IPS DF 4.7 (cell line): ENCODE measurements around the gene LCN10.
"Not testable (repeated sequence)": the region's sequence is repeated elsewhere in the genome, so short reads cannot be mapped to it uniquely, and the experiment has no call there.

ENCODE experiments used
- DNase-seq: peaks from one replicate; pipeline ENCODE4 v3.0.0-alpha.2; 2013; ENCODE audit warnings: low spot score; ENCODE audit errors: extremely low read depth

The LCN10 gene

DNA sequence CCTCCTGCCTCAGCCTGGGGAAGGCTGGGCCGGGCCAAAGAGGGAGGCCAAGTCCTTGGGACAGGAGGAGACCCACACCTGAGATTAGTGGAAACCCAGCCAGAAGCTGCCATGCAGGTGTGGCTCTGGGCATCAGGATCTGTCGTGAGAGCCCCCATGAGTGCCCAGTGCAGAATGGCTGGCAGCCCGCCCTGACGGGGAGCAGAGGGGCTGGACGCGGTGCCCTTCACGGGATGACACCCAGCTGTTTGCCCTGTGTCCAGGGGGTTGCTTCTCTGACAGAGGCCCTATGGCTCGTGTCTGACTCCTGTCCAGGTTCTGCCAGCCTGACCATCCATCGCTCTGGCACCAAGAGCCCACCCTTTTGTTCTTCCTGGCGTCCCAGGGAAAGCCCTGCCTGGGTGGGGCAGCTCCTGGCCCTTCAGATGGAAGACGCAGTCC, 21.8 kb downstream of the LCN10 start:
- DNase-seq: no peak

- no peak for DNase-seq
These were observed 22.4 kb downstream of the LCN10 start for GRCh38 chr9:136720251-136720897.

- DNase-seq: no peak
These were observed 23.4 kb downstream of the LCN10 start for GRCh38 chr9:136719195-136719880.

DNA sequence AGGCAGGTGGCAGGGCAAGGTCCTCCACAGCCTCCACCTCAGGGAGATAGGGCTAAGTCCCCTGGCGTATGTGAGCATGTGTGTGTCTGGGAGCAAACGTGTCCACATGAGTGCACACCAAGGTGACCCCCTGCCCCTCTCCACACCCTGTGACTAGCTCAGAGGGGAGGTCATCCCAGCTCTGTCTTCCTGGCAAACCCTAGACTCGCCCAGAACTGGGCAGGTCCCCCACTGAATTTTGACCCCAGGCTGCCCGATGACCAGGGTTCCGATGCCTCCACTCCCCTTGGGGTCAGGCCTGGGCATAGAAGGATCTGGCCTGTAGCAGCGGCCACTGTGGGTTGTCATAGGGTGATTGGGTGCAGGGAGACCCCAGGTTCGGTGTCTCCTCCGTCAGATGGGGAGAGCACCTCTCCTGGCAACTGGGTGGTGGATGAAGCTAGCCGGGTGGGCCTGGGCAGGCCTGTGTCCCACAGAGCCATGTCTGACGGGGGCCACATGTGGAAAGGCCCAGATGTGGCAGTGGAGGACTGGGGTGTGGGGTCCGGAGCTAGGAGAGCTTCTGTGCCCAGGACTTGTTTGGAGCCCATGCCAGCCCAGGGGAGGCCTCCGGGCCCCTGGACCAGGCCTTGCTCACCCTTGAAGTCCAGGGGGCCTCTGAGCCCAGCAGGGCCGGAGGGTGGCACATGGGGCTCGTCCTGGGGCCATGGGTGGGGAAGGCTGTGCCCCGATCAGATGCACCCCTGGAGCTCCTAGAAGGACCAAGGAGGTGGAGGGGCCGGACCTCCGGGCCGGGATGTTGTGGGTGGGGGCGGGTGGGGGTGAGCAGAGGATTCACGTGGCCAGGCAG, 24.2 kb downstream of the LCN10 start:
- no peak for DNase-seq

- no peak for DNase-seq
These were observed 25.3 kb downstream of the LCN10 start for GRCh38 chr9:136717399-136717798.

GRCh38 chr9:136714893-136715274, 27.9 kb downstream of the LCN10 start:
- DNase-seq: no peak

GRCh38 chr9:136714096-136714892, 28.4 kb downstream of the LCN10 start:
- no peak for DNase-seq

DNA sequence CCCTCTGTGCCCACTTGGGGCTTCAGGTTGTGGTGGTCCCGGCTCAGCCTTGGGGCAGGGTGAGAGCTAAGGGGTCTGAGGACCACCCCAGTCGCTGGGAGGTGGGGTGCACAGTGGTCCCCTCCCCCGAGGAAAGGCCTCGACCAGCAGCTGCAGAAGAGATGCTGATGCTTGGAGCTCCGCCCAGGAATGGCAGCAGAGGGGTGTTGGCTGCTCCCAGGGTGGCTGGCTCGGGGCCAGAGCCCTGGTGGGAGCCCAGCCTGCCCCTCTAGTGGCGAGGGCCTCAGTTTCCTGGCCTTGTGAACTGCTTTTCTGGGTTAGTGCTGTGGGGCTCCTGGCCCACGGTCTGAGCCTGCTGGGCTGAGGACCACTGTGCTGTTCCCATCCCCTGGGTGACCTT, 29.2 kb downstream of the LCN10 start:
- no peak for DNase-seq

DNA sequence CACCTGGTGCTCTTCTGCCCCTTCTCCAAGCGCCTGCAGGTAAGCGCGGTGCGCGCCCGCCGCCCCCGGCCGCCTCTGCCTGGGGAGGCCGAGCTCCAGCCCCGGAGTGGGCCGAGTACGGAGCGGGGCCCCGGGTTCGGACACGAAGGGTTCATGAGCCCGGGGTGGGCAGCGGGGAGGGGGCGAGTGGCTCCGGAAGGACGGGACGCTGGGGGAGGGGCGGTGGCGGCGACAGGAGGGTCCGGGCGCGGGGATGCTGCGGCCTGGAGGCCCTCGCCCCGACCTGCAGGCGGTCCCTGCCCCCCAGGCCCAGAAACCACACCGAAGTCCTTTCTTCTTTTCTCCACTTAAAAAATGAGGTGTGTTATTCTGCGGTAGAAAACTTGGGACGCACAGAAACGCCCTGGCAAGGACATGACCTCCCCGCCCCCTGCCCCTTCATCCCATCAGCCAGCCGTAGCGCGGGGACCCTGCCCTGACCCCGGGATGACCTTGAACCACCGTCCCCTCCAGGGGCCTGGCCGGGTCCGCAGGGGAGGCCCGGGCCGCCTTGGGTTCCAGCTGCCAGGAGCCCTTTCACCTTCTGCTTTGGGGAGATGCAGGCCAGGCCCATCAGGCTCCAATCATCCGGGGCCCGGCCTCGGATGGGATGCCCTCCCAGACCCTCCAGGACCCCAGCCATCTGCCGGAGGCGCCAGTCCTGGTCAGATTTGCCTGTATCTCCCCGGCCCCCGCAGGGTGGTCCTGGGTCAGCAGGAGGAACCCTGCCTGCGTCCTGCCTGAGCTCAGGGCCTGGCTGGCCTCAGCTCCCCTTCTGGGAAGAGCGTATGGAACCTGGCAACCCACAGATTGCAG, 29.8 kb downstream of the LCN10 start:
- DNase-seq: no peak

GRCh38 chr9:136711751-136712689, 30.7 kb downstream of the LCN10 start, which contains the start of gene DIPK1B:
Gene DIPK1B, plus strand, starts transcription at chr9:136712572. Its CDS starts 94 bp downstream, at chr9:136712666.
- no peak for DNase-seq

- not testable (repeated sequence) for DNase-seq
These were observed 31.5 kb downstream of the LCN10 start for GRCh38 chr9:136711219-136711648.

DNA sequence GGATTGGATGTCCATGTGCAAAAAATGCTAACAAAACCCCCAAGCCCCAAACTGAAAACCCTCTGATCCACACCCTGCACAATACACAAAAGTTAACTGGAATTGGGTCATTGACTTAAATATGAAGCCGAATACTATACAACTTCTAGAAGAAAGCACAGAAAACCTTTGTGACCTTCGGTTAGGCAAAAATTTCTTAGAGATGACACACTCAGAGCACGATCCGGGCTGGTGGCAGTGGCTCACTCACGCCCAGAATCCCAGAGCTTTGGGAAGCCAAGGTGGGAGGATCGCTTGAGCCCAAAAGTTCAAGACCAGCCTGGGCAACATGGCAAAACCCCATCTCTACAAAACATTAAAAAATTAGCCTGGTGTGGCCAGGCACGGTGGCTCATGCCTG, 32.2 kb downstream of the LCN10 start:
- DNase-seq: no peak

DNA sequence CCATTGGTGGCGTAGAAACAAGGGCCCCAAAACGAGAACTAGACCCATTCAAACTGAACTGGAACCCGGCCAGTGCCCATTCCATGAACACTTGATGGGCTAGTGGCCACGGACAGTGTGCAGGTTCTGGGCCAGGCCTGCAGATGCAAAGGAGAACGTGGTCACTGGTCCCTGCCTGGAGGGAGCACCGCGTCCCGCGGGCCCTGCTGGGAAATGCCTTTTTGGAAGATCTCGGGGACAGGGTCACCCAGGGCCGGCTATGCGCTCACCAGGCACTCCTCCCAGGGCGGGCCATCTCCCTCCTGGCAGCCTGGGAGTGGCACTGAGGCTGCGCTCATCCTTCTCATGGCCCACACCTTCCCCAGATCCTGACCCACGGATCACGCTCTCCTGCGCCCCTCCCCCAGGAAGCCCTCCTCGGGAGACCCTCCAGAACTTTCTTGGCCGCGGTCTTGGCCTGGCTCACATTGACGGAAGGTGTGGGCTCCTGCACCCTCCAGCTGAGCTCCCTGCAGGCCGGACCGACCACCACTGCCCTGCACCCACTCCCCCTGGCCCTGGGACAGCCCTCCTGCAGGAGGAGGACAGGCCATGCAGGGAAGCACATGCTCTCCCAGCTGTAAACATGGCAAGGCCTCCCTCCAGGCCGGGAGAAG, 33.2 kb downstream of the LCN10 start:
- no peak for DNase-seq

GRCh38 chr9:136707849-136708517, 34.8 kb downstream of the LCN10 start:
- no peak for DNase-seq

DNA sequence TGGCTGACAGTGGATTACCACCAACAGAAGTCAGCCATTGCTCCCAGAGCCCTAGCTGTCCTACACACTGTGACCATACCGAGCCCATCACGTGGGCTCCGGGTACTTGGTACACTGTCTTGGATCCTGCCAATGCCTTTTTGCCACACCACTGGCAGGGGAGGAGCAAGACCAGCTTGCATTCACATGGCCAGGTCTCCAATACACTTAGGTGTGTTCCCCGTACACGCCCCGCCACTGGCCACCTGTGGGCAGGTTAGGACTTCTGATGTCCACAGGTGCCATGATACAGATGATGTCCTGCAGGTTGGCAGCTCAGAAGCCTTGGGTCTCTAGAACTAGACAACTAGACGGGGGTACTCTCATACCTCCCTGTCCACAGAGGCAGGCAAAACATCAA, 35.7 kb downstream of the LCN10 start:
- DNase-seq: no peak

GRCh38 chr9:136705564-136705963, 37.2 kb downstream of the LCN10 start:
- DNase-seq: no peak

- not testable (repeated sequence) for DNase-seq
These were observed 38.0 kb downstream of the LCN10 start for GRCh38 chr9:136704741-136705140.

DNA sequence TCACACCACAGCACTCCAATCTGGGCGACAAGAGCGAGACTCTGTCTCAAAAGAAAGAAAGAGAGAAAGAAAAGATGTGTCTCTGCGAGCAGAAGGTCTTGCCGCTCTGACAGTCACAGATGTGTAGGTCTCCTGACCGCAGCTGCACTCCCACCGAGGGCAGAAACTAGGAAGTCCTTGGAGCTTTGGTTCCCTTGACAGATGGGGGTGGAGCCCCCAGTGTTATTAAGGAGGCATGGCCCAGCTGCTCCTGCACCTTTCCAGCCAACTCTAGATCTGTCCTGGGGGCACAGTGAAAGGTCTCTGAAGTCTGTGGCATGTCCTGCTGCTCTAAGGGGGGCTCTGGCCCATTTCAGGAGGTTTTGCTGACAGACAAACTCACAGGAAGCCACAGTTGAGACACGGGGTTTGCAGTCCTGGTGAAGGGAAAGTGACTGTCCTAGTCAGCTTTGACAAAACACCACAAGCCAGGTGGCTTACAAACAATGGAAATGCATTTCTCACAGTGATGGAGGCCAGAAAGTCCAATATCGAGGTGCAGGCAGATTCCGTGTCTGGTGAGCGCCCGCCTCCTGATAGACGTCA, 39.4 kb downstream of the LCN10 start:
- DNase-seq: no peak
